Measurements from ENCODE around the gene TOR3A. TPM values are rescaled to one million over a fixed set of nuclear protein-coding genes. Genes with fewer than 3 reads are reported as not detected.

Gene TOR3A
- total and polyA plus RNA-seq, 10 of the 15 experiments (the other 5 are each of a cell fraction or from before 2014, with no cell fraction given): 8.6 to 87.9 (median 46.3) TPM

GRCh38 chr1:179034720-179035119 lies 47.1 kb upstream of the TOR3A start (continued):
- TF ChIP-seq BCL3 (IDR thresholded peaks at IDR 0.05; ENCODE audit: borderline replicate concordance, insufficient read depth, low read depth, low read length, poor library complexity, severe bottlenecking) (no peak), MEF2B (IDR thresholded peaks at IDR 0.05; ENCODE audit: partially characterized antibody, poor library complexity, severe bottlenecking) (peak; percentile 67), MYC (IDR thresholded peaks at IDR 0.05; ENCODE audit: insufficient read depth, insufficient read length, insufficient replicate concordance, low read length, severe bottlenecking) (no peak), HCFC1 (IDR thresholded peaks at IDR 0.05; ENCODE audit: low read length) (no peak), BCL11A (IDR thresholded peaks at IDR 0.05; ENCODE audit: low read depth, low read length) (no peak), KAT2A (conservative IDR thresholded peaks at IDR 0.05; ENCODE audit: control insufficient read depth, low read depth, low read length) (no peak), ZNF207 (IDR thresholded peaks at IDR 0.05; ENCODE audit: borderline replicate concordance) (no peak), RBBP5 (conservative IDR thresholded peaks at IDR 0.05) (no peak), RCOR1 (conservative IDR thresholded peaks at IDR 0.05; ENCODE audit: low read depth, low read length) (no peak), LARP7 (IDR thresholded peaks at IDR 0.05) (no peak), YBX1 (IDR thresholded peaks at IDR 0.05) (no peak), SMARCA5 (IDR thresholded peaks at IDR 0.05) (no peak), IRF5 (IDR thresholded peaks at IDR 0.05; ENCODE audit: borderline replicate concordance) (no peak), NR2F1 (conservative IDR thresholded peaks at IDR 0.05) (no peak), MTA2 (IDR thresholded peaks at IDR 0.05; ENCODE audit: low read depth) (peak; percentile 89), BHLHE40 (IDR thresholded peaks at IDR 0.05; ENCODE audit: borderline replicate concordance in 1 of 2, low read depth in 2 of 2, low read length in 1 of 2) (peak; percentile 14 to 34; a peak in 1 of 4 replicates), ZNF622 (IDR thresholded peaks at IDR 0.05) (no peak), EZH2 (IDR thresholded peaks at IDR 0.05; ENCODE audit: borderline replicate concordance, control insufficient read depth, low read depth, low read length) (no peak), PBX3 (IDR thresholded peaks at IDR 0.05; ENCODE audit: insufficient replicate concordance, low read depth, low read length) (no peak)
